HepG2 (cell line): ENCODE measurements around the gene PLCB4. TPM values are rescaled to one million over a fixed set of nuclear protein-coding genes. Genes with fewer than 3 reads are reported as not detected.

ENCODE experiments used
- ATAC-seq: fragments of 200-7000 bp; cut with Tn5 transposase; 3 replicates; pipeline ENCODE4 v1.9.1; 2020; ENCODE audit warnings: mild to moderate bottlenecking, moderate library complexity
- BruUV-seq: library from RNA; stranded (reverse); fragments of 400-500 nt; replicated peaks from 2 replicates; lab custom pipeline; 2021; lab: Mats Ljungman, UMichigan
- CTCF ChIA-PET: fragments of 300-600 bp; formaldehyde crosslinking; extraction: SDS; loops from one replicate; lab custom pipeline; 2021; ENCODE audit warnings: low total read pairs, inconsistent platforms, low intra/inter-chr PET ratio; lab: Yijun Ruan, JAX
- POLR2A ChIA-PET: fragments of 350-600 bp; sonication (Branson Sonifier 250); formaldehyde crosslinking; loops from one replicate; lab custom pipeline; 2020; ENCODE audit warnings: antibody characterized with exemption, inconsistent platforms; lab: Yijun Ruan, JAX
- DNase-seq: peaks from one replicate; pipeline ENCODE4 v3.0.0-alpha.2; 2015; ENCODE audit warnings: low spot score
- FAIRE-seq: peaks from 3 replicates; lab custom pipeline; 2011; peaks lifted over from hg19 to GRCh38; lab: Jason Lieb, UNC
- H2AFZ ChIP-seq: one replicate; pipeline ENCODE4 v1.6.1; 2011; ENCODE audit warnings: low read length, inconsistent platforms
- H3K27ac ChIP-seq: fragments of 300-600 bp; 3 replicates; pipeline ENCODE4 v1.8.0; 2011; ENCODE audit warnings: mixed run types, mild to moderate bottlenecking, mixed read lengths, low read length, inconsistent platforms; ENCODE audit not compliant: insufficient read depth; ENCODE audit errors: extremely low read length
- H3K27me3 ChIP-seq, 2 experiments: fragments of 200-600 bp in 1 of 2; 2 replicates in 1 of 2; 3 replicates in 1 of 2; pipeline versions ENCODE4 v1.6.0 to v1.8.0; 2011; ENCODE audit warnings: low read length in 2 of 2, mild to moderate bottlenecking in 2 of 2, moderate library complexity in 2 of 2, inconsistent platforms in 1 of 2; ENCODE audit not compliant: insufficient read depth in 2 of 2, control insufficient read depth in 1 of 2
- H3K36me3 ChIP-seq, 2 experiments: fragments of 200-600 bp in 1 of 2; replicated peaks in 1 of 2; 2 replicates in 1 of 2; 3 replicates in 1 of 2; pipeline versions ENCODE4 v1.5.1 to v1.8.0; 2011; ENCODE audit warnings: low read length in 2 of 2, inconsistent platforms in 1 of 2; ENCODE audit not compliant: insufficient read depth in 2 of 2, control insufficient read depth in 1 of 2
- H3K4me1 ChIP-seq: 2 replicates; pipeline ENCODE4 v1.5.1; 2012; ENCODE audit warnings: low read length, inconsistent platforms; ENCODE audit not compliant: insufficient read depth
- H3K4me2 ChIP-seq: 2 replicates; pipeline ENCODE4 v1.6.0; 2011; ENCODE audit warnings: low read depth, low read length, inconsistent platforms
- H3K4me3 ChIP-seq, 3 experiments: fragments of 200-600 bp in 1 of 3; sonication (generic), shearing (Covaris generic) in 1 of 3; replicated peaks in 1 of 3; 2 replicates each; pipeline ENCODE4 v1.5.1; 2011 to 2016; ENCODE audit warnings: low read length in 3 of 3, inconsistent platforms in 2 of 3, low read depth in 2 of 3, mild to moderate bottlenecking in 2 of 3, control low read depth in 1 of 3, mixed read lengths in 1 of 3; ENCODE audit not compliant: insufficient read depth in 1 of 3
- H3K79me2 ChIP-seq: one replicate; pipeline ENCODE4 v1.6.1; 2011; ENCODE audit warnings: low read length, inconsistent platforms; ENCODE audit not compliant: insufficient read depth
- H3K9ac ChIP-seq: 2 replicates; pipeline ENCODE4 v1.6.0; 2011; ENCODE audit warnings: mild to moderate bottlenecking, low read depth, low read length, inconsistent platforms; ENCODE audit not compliant: insufficient read depth
- H3K9me3 ChIP-seq: 2 replicates; pipeline ENCODE4 v1.5.1; 2012; ENCODE audit warnings: mild to moderate bottlenecking, low read length
- H4K20me1 ChIP-seq: 2 replicates; pipeline ENCODE4 v1.6.0; 2011; ENCODE audit warnings: inconsistent platforms, mild to moderate bottlenecking, low read length, moderate library complexity; ENCODE audit not compliant: insufficient read depth
- HNF1A ChIP-seq, 2 experiments: sonication (generic) in 1 of 2; formaldehyde crosslinking in 1 of 2; IDR thresholded peaks; 2 replicates each; pipeline versions ENCODE4 v1.4.0 to v1.6.1; 2016 to 2020; ENCODE audit warnings: borderline replicate concordance in 1 of 2, low read depth in 1 of 2, mild to moderate bottlenecking in 1 of 2, missing genetic modification reagents in 1 of 2
- RFX3 ChIP-seq: IDR thresholded peaks from 2 replicates; pipeline ENCODE4 v1.6.1; 2016; ENCODE audit warnings: missing biosample characterization, missing genetic modification reagents
- RXRA ChIP-seq: sonication (generic); formaldehyde crosslinking; IDR thresholded peaks from 2 replicates; pipeline ENCODE4 v1.5.1; 2020; ENCODE audit warnings: missing genetic modification reagents
- ZBTB25 ChIP-seq: IDR thresholded peaks from 2 replicates; pipeline ENCODE4 v1.6.1; 2018; ENCODE audit warnings: missing genetic modification reagents
- ZBTB42 ChIP-seq: sonication (generic); formaldehyde crosslinking; IDR thresholded peaks from 2 replicates; pipeline ENCODE4 v1.5.0; 2020; ENCODE audit warnings: mild to moderate bottlenecking, missing genetic modification reagents
- ZNF296 ChIP-seq: sonication (generic); formaldehyde crosslinking; conservative IDR thresholded peaks from 2 replicates; pipeline ENCODE4 v1.5.0; 2020; ENCODE audit warnings: mild to moderate bottlenecking, missing genetic modification reagents
- WGBS: methylation state at CpG from one replicate; pipeline ENCODE4 v1.1.6; 2017; ENCODE audit warnings: low lambda C conversion rate; 5-methylcytosine and 5-hydroxymethylcytosine counted together
- in situ Hi-C: cut with HindIII; loops from 2 replicates; pipeline ENCODE4 v1.10.0; 2017; ENCODE audit warnings: low pct_unique_long_range_greater_than_20kb; ENCODE audit not compliant: extremely low pct_ligation_motif_present
- intact Hi-C: fragments of 100-400 bp; cut with micrococcal nuclease; formaldehyde crosslinking; loops from one replicate; pipeline ENCODE4 v1.10.0; 2022; ENCODE audit not compliant: unreplicated experiment
- polyA plus RNA-seq, 8 experiments: library from polyadenylated mRNA; depleted of rRNA in 3 of 8; stranded (reverse) in 7 of 8; unstranded in 1 of 8; fragments of >200 nt; fragmentation: Illumina TruSeq in 4 of 8; extraction: Trizol in 4 of 8; gene quantifications; 2 replicates each; pipeline versions ENCODE4 v1.2.1 to v1.2.3, GENCODE V29; 2011 to 2016; ENCODE audit warnings: low read depth in 4 of 8, missing spikeins in 1 of 8, mixed read lengths in 1 of 8; ENCODE audit not compliant: insufficient read depth in 1 of 8
- total RNA-seq, 5 experiments: library from RNA; depleted of rRNA; stranded (reverse); fragments of >200 nt; fragmentation: Illumina TruSeq; extraction: Trizol; gene quantifications; 2 replicates each; pipeline ENCODE4 v1.2.3, GENCODE V29; 2016; ENCODE audit warnings: low read depth in 1 of 5
- TF ChIP-seq, protein P1 (sequence below), 2 experiments: sonication (generic) in 1 of 2; formaldehyde crosslinking in 1 of 2; IDR thresholded peaks; 2 replicates each; pipeline versions ENCODE4 v1.6.1 to v1.9.0; 2014 to 2022; ENCODE audit warnings: antibody characterized with exemption in 1 of 2, borderline replicate concordance in 1 of 2, inconsistent platforms in 1 of 2, low read depth in 1 of 2, missing genetic modification reagents in 1 of 2

Gene PLCB4
- total and polyA plus RNA-seq, 2 of the 13 experiments (the other 11 are each of a cell fraction or from before 2014, with no cell fraction given), result 0.01 TPM; not detected in 1

GRCh38 chr20:9276966-9277468 lies 208.1 kb downstream of the PLCB4 start (continued):
- TF ChIP-seq HNF1A (IDR thresholded peaks at IDR 0.05; ENCODE audit: low read depth) (no peak), HNF1A (CRISPR knock-in tag; IDR thresholded peaks at IDR 0.05; ENCODE audit: borderline replicate concordance) (no peak), RFX3 (CRISPR knock-in tag) (no peak), ZBTB42 (CRISPR knock-in tag) (no peak), ZBTB25 (CRISPR knock-in tag) (no peak), RXRA (CRISPR knock-in tag) (no peak)
- TF ChIP-seq, all 625 proteins: peak for 0

GRCh38 chr20:9279918-9280401 lies 211.1 kb downstream of the PLCB4 start:
- Histone ChIP-seq H3K27ac (no peak overlapping the region), H3K9me3 (no peaks in the 10 kb centered on the region), H2AFZ (no peak overlapping the region), H3K36me3 (no peaks in the 10 kb centered on the region), H3K4me3 (no peak overlapping the region), H3K27me3 (no peaks in the 10 kb centered on the region), H3K9ac (no peak overlapping the region), H3K4me1 (no peaks in the 10 kb centered on the region), H3K79me2 (no peaks in the 10 kb centered on the region), H4K20me1 (no peaks in the 10 kb centered on the region), H3K4me2 (no peak overlapping the region)
- FAIRE-seq (no peak), DNase-seq (no peak), ATAC-seq (no peak)
- 1% methylated on average over 2 of the region's 2 CpGs for WGBS
- POLR2A ChIA-PET, result no interaction called here
- no TSS peak for BruUV-seq
- intact Hi-C loops (no loop called here), in situ Hi-C loops (no loop called here)
- CTCF ChIA-PET, result no interaction called here
- no peak for TF ChIP-seq ZNF296 (CRISPR knock-in tag)
- TF ChIP-seq, protein P1, sequence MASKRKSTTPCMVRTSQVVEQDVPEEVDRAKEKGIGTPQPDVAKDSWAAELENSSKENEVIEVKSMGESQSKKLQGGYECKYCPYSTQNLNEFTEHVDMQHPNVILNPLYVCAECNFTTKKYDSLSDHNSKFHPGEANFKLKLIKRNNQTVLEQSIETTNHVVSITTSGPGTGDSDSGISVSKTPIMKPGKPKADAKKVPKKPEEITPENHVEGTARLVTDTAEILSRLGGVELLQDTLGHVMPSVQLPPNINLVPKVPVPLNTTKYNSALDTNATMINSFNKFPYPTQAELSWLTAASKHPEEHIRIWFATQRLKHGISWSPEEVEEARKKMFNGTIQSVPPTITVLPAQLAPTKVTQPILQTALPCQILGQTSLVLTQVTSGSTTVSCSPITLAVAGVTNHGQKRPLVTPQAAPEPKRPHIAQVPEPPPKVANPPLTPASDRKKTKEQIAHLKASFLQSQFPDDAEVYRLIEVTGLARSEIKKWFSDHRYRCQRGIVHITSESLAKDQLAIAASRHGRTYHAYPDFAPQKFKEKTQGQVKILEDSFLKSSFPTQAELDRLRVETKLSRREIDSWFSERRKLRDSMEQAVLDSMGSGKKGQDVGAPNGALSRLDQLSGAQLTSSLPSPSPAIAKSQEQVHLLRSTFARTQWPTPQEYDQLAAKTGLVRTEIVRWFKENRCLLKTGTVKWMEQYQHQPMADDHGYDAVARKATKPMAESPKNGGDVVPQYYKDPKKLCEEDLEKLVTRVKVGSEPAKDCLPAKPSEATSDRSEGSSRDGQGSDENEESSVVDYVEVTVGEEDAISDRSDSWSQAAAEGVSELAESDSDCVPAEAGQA (IDR thresholded peaks at IDR 0.05; ENCODE audit: low read depth), result no peak
- TF ChIP-seq, protein P1 (CRISPR knock-in tag; IDR thresholded peaks at IDR 0.05; ENCODE audit: borderline replicate concordance), result no peak
